Mesenchymal stem cell (in vitro differentiated cells and primary cell): ENCODE data around the gene TSPAN10.

Experiments used
- DNase-seq: peaks from one replicate; pipeline ENCODE4 v3.0.0-alpha.2; 2013
- H2AFZ ChIP-seq: one replicate; pipeline ENCODE4 v1.6.1; 2013; ENCODE audit warnings: low read depth, mild to moderate bottlenecking, control low read depth, inconsistent platforms, low read length, moderate library complexity
- H2AK5ac ChIP-seq: 2 replicates; pipeline ENCODE4 v1.6.1; 2013; ENCODE audit warnings: low read length, moderate library complexity, mild to moderate bottlenecking, inconsistent platforms; ENCODE audit not compliant: severe bottlenecking
- H2BK120ac ChIP-seq: one replicate; pipeline ENCODE4 v1.6.1; 2013; ENCODE audit warnings: low read depth, mild to moderate bottlenecking, inconsistent platforms, low read length, moderate library complexity
- H2BK12ac ChIP-seq, 2 experiments: one replicate each; pipeline ENCODE4 v1.6.1; 2013; ENCODE audit warnings: inconsistent platforms in 2 of 2, low read length in 2 of 2, mild to moderate bottlenecking in 2 of 2, moderate library complexity in 2 of 2, control low read depth in 1 of 2
- H2BK15ac ChIP-seq: one replicate; pipeline ENCODE4 v1.6.1; 2013; ENCODE audit warnings: mild to moderate bottlenecking, low read depth, inconsistent platforms; ENCODE audit not compliant: poor library complexity, severe bottlenecking
- H2BK5ac ChIP-seq: 2 replicates; pipeline ENCODE4 v1.6.1; 2013; ENCODE audit warnings: low read depth, mild to moderate bottlenecking, low read length, control low read depth, inconsistent platforms; ENCODE audit not compliant: poor library complexity, severe bottlenecking
- H3K14ac ChIP-seq, 2 experiments: one replicate each; pipeline ENCODE4 v1.6.1; 2013; ENCODE audit warnings: inconsistent platforms in 2 of 2, low read length in 2 of 2, control low read depth in 1 of 2, mild to moderate bottlenecking in 1 of 2, moderate library complexity in 1 of 2
- H3K18ac ChIP-seq, 2 experiments: one replicate each; pipeline ENCODE4 v1.6.1; 2013; ENCODE audit warnings: inconsistent platforms in 2 of 2, low read length in 2 of 2, control low read depth in 1 of 2, low read depth in 1 of 2, mild to moderate bottlenecking in 1 of 2
- H3K23ac ChIP-seq, 2 experiments: one replicate each; pipeline ENCODE4 v1.6.1; 2013; ENCODE audit warnings: inconsistent platforms in 2 of 2, low read length in 2 of 2, mild to moderate bottlenecking in 2 of 2, moderate library complexity in 2 of 2, control low read depth in 1 of 2
- H3K27ac ChIP-seq: 2 replicates; pipeline ENCODE4 v1.5.1; 2013; ENCODE audit warnings: mild to moderate bottlenecking, moderate library complexity, low read length, control low read depth, inconsistent platforms; ENCODE audit not compliant: poor library complexity, severe bottlenecking
- H3K27me3 ChIP-seq, 2 experiments: 2 replicates each; pipeline versions ENCODE4 v1.6.1 to v1.7.0; 2013; ENCODE audit warnings: low read length in 2 of 2, mild to moderate bottlenecking in 2 of 2, moderate library complexity in 2 of 2, control low read depth in 1 of 2, inconsistent platforms in 1 of 2; ENCODE audit not compliant: control insufficient read depth in 1 of 2, insufficient read depth in 1 of 2
- H3K36me3 ChIP-seq, 2 experiments: 2 replicates each; pipeline versions ENCODE4 v1.6.1 to v1.7.0; 2013; ENCODE audit warnings: low read length in 2 of 2, control low read depth in 1 of 2, inconsistent platforms in 1 of 2, low read depth in 1 of 2, mild to moderate bottlenecking in 1 of 2; ENCODE audit not compliant: insufficient read depth in 2 of 2, control insufficient read depth in 1 of 2
- H3K4ac ChIP-seq, 2 experiments: one replicate each; pipeline ENCODE4 v1.6.1; 2013; ENCODE audit warnings: inconsistent platforms in 2 of 2, low read length in 2 of 2, mild to moderate bottlenecking in 2 of 2, moderate library complexity in 2 of 2, control low read depth in 1 of 2, low read depth in 1 of 2
- H3K4me1 ChIP-seq: 2 replicates; pipeline ENCODE4 v1.6.1; 2013; ENCODE audit warnings: low read depth, low read length, control low read depth; ENCODE audit not compliant: control insufficient read depth, insufficient read depth
- H3K4me2 ChIP-seq: 2 replicates; pipeline ENCODE4 v1.6.1; 2013; ENCODE audit warnings: low read length, mild to moderate bottlenecking, inconsistent platforms; ENCODE audit not compliant: poor library complexity, severe bottlenecking
- H3K4me3 ChIP-seq, 2 experiments: 2 replicates each; pipeline versions ENCODE4 v1.5.1 to v1.7.0; 2013; ENCODE audit warnings: low read length in 2 of 2, mild to moderate bottlenecking in 2 of 2, control low read depth in 1 of 2, low read depth in 1 of 2; ENCODE audit not compliant: insufficient read depth in 1 of 2
- H3K79me1 ChIP-seq: replicated peaks from 2 replicates; pipeline ENCODE4 v1.6.1; 2013; ENCODE audit warnings: mild to moderate bottlenecking, control low read depth, low read length, inconsistent platforms; ENCODE audit not compliant: poor library complexity, severe bottlenecking
- H3K9ac ChIP-seq: 2 replicates; pipeline ENCODE4 v1.7.0; 2013; ENCODE audit warnings: mild to moderate bottlenecking, low read length, moderate library complexity
- H3K9me3 ChIP-seq: 2 replicates; pipeline ENCODE4 v1.7.0; 2013; ENCODE audit warnings: mild to moderate bottlenecking, low read length; ENCODE audit not compliant: control insufficient read depth
- H4K8ac ChIP-seq: one replicate; pipeline ENCODE4 v1.6.1; 2013; ENCODE audit warnings: inconsistent platforms, mild to moderate bottlenecking, low read length, moderate library complexity
- H4K91ac ChIP-seq: one replicate; pipeline ENCODE4 v1.6.1; 2013; ENCODE audit warnings: mild to moderate bottlenecking, low read length, inconsistent platforms
- WGBS: methylation state at CpG from one replicate; pipeline ENCODE4 v1.1.7; 2013; ENCODE audit warnings: mixed read lengths; 5-methylcytosine and 5-hydroxymethylcytosine counted together

Gene TSPAN10

GRCh38 chr17:81695801-81696200 lies 58.8 kb downstream of the TSPAN10 start:
- no peaks in the 10 kb centered on the region for H3K27me3 ChIP-seq
- H3K36me3 ChIP-seq, result peaks cover 89 to 92% of the 10 kb centered on the region in 2 experiments
- 98% methylated on average over 22 of the region's 22 CpGs for WGBS
- H2AK5ac ChIP-seq, result no peak overlapping the region
- H3K4me1 ChIP-seq, result peaks cover 6% of the 10 kb centered on the region
- H2BK5ac ChIP-seq, result no peak overlapping the region
- peaks cover 32% of the 10 kb centered on the region for H3K79me1 ChIP-seq
- H3K14ac ChIP-seq, result no peak overlapping the region
- no peak overlapping the region for H2BK15ac ChIP-seq
- no peak overlapping the region for H4K8ac ChIP-seq
- no peak overlapping the region for H2AFZ ChIP-seq
- no peaks in the 10 kb centered on the region for H3K9me3 ChIP-seq
- no peak overlapping the region for H3K18ac ChIP-seq
- no peak overlapping the region for H3K27ac ChIP-seq
- no peak overlapping the region for H4K91ac ChIP-seq
- H3K4me2 ChIP-seq, result no peak overlapping the region
- DNase-seq, result no peak
- no peak overlapping the region for H3K4ac ChIP-seq
- H2BK120ac ChIP-seq, result no peak overlapping the region
- H3K4me3 ChIP-seq, result no peak overlapping the region
- H3K9ac ChIP-seq, result no peak overlapping the region
- H3K23ac ChIP-seq, result no peak overlapping the region
- H2BK12ac ChIP-seq, result no peak overlapping the region

DNA sequence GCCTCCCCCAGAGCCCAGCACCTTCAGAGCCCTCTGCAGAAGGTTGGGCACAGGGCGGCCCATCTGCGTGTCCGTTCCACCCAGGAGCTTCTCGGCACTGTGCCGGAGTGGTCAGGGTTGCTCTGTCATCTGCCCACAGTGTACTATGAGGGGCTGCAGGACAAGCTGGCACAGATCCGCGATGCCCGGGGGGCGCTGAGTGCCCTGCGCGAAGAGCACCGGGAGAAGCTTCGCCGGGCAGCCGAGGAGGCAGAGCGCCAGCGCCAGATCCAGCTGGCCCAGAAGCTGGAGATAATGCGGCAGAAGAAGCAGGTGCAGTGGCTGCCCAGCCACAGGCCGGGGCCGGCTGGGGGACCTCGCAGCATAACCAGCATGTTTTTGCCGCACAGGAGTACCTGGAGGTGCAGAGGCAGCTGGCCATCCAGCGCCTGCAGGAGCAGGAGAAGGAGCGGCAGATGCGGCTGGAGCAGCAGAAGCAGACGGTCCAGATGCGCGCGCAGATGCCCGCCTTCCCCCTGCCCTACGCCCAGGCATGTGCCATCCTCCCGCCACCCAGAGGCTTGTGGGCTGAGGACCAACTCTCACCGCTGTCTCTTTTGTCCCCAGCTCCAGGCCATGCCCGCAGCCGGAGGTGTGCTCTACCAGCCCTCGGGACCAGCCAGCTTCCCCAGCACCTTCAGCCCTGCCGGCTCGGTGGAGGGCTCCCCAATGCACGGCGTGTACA lies 59.4 kb downstream of the TSPAN10 start:
- no peak for DNase-seq

DNA sequence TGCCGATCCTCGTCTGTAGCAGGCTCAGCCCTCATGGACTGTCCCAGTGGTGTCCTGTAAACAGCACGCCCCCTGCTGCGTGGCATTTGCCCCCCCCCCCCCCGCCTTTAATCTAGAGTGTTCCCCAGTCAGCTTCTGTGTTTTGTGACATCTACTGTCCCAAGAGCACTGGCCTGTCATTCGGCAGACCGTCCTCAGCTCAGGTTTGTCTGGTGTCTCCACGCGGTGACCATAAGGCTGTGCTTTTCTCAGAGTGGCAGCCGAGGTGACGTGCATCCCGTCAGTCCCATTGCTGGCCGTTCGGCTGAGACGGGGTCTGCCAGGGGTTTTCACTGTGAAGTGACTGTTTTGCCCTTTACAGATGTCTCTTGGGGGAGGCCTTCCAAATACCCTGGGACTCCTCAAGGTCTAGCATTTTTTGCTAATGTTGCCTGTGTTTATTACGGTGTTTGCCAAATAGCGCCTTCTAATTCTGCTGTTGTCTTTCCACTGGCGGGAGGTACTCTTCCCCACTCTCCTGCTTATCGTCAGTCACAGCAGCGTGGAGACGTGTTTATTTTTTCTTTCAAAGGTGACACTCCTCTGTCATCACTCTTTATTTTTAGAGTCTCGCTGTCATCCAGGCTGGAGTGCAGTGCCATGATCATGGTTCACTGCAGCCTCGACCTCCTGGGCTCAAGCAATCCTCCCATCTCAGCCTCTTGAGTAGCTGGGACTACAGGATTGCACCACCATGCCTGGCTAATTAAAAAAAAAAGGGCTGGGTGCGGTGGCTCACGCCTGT lies 60.5 kb downstream of the TSPAN10 start:
- Histone ChIP-seq H3K14ac (no peak overlapping the region), H3K4me3 (no peak overlapping the region), H2AK5ac (no peak overlapping the region), H3K4ac (no peak overlapping the region), H3K9ac (no peak overlapping the region), H3K4me2 (no peak overlapping the region), H3K36me3 (peaks cover 86 to 91% of the 10 kb centered on the region in 2 experiments), H4K91ac (no peak overlapping the region), H3K4me1 (peaks cover 18% of the 10 kb centered on the region), H3K9me3 (no peaks in the 10 kb centered on the region), H3K79me1 (peaks cover 24% of the 10 kb centered on the region), H3K27ac (no peak overlapping the region), H3K18ac (no peak overlapping the region), H3K23ac (no peak overlapping the region), H2BK5ac (no peak overlapping the region), H2BK12ac (no peak overlapping the region), H4K8ac (no peak overlapping the region), H2BK120ac (no peak overlapping the region), H2BK15ac (no peak overlapping the region), H3K27me3 (no peaks in the 10 kb centered on the region), H2AFZ (no peak overlapping the region)
- DNase-seq, result no peak
- 92% methylated on average over 24 of the region's 25 CpGs for WGBS

More for the DNA sequence above, 59.4 kb downstream of the TSPAN10 start:
- Histone ChIP-seq H3K4me2 (no peak overlapping the region), H2BK120ac (no peak overlapping the region), H3K79me1 (peaks cover 30% of the 10 kb centered on the region), H3K18ac (no peak overlapping the region), H3K4ac (no peak overlapping the region), H2BK5ac (no peak overlapping the region), H2BK12ac (no peak overlapping the region), H4K91ac (no peak overlapping the region), H3K4me1 (peaks cover 9% of the 10 kb centered on the region), H4K8ac (no peak overlapping the region), H3K27ac (no peak overlapping the region), H3K36me3 (peaks cover 89 to 92% of the 10 kb centered on the region in 2 experiments), H3K4me3 (no peak overlapping the region), H2AFZ (no peak overlapping the region), H3K27me3 (no peaks in the 10 kb centered on the region), H2AK5ac (no peak overlapping the region), H3K9ac (no peak overlapping the region), H3K14ac (no peak overlapping the region), H2BK15ac (no peak overlapping the region), H3K23ac (no peak overlapping the region), H3K9me3 (no peaks in the 10 kb centered on the region)
- 96% methylated on average over 40 of the region's 40 CpGs for WGBS
